ENCODE data around the gene JAKMIP3.
"Not testable (repeated sequence)": the region's sequence is repeated elsewhere in the genome, so short reads cannot be mapped to it uniquely, and the experiment has no call there.

JAKMIP3 gene

GRCh38 chr10:132064771-132065437 is 842 bp upstream of the JAKMIP3 start:
- TF ChIP-seq POLR2A (IDR thresholded peaks at IDR 0.05; ENCODE audit: low read depth, low read length), result no peak
- FAIRE-seq (no peak), DNase-seq (ENCODE audit: insufficient read length, low spot score) (no peak)

GRCh38 chr10:132066186-132066585 is 440 bp downstream of the JAKMIP3 start:
- TF ChIP-seq POLR2A (IDR thresholded peaks at IDR 0.05; ENCODE audit: low read depth, low read length), result no peak
- DNase-seq (ENCODE audit: insufficient read length, low spot score) (no peak), FAIRE-seq (no peak)

DNA sequence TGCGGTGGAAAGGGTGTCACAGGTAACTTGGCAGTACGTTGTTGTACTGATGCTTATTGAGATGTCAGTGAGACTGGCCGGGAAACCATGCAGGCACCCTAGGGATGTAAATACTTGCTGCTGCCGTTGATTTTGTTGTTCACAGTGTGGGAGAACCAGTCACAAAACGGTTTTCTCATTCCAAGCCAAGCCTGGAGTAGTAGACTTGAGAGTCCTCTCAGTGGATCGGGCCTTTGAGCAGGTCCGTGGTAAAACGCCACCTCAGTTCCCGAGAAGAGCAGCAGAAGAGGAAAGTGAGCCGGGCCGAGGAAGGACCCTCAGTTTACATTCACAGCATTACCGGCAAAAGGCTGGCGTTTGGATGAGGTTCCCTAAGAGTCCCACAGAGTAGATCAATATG is 1.1 kb downstream of the JAKMIP3 start:
- no peak for DNase-seq (ENCODE audit: insufficient read length, low spot score)
- TF ChIP-seq POLR2A (IDR thresholded peaks at IDR 0.05; ENCODE audit: low read depth, low read length), result no peak
- FAIRE-seq, result no peak

GRCh38 chr10:132068431-132069121 is 2.8 kb downstream of the JAKMIP3 start:
- DNase-seq (ENCODE audit: insufficient read length, low spot score), result no peak
- no peak for FAIRE-seq
- no peak for TF ChIP-seq POLR2A (IDR thresholded peaks at IDR 0.05; ENCODE audit: low read depth, low read length)

GRCh38 chr10:132069122-132069848 is 3.5 kb downstream of the JAKMIP3 start:
- FAIRE-seq (no peak), DNase-seq (ENCODE audit: insufficient read length, low spot score) (no peak)
- TF ChIP-seq POLR2A (IDR thresholded peaks at IDR 0.05; ENCODE audit: low read depth, low read length), result no peak

DNA sequence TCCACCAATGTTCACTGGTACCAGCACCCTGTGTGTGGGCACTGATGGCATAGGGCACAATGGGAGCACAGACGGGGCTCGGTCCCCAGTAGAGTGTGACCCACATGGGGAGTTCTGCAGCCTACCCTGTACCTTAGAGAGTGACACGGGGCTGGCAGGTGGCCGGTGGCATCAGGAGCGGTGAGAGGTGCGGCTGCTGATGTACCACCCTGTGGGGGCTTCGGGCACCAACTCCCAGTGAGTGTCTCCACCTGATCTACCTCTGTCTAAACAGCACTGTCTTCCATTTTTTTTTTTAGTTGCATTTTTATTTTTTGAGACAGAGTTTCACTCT is 4.1 kb downstream of the JAKMIP3 start:
- FAIRE-seq, result no peak
- DNase-seq (ENCODE audit: insufficient read length, low spot score), result no peak
- TF ChIP-seq POLR2A (IDR thresholded peaks at IDR 0.05; ENCODE audit: low read depth, low read length), result no peak

DNA sequence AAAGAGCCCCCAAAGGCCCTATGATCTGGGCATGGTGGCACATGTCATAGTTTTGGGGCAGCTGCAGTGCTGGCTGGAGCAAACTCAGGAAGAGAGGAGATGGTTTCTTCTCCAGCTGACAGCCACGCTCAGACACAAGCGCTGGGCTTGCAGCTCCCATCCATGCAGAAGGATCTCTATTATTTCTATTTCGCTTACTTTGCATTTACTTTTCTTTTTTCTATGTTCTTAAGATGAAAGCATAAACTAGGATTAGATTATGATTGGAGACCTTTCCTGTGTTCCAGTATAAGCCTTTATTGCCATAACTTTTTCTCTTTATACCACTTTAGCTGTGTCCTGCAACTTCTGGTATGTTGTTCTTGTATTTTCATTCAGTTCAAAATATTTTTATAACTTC is 5.0 kb downstream of the JAKMIP3 start:
- DNase-seq (ENCODE audit: insufficient read length, low spot score) (no peak), FAIRE-seq (no peak)
- TF ChIP-seq POLR2A (IDR thresholded peaks at IDR 0.05; ENCODE audit: low read depth, low read length), result no peak

DNA sequence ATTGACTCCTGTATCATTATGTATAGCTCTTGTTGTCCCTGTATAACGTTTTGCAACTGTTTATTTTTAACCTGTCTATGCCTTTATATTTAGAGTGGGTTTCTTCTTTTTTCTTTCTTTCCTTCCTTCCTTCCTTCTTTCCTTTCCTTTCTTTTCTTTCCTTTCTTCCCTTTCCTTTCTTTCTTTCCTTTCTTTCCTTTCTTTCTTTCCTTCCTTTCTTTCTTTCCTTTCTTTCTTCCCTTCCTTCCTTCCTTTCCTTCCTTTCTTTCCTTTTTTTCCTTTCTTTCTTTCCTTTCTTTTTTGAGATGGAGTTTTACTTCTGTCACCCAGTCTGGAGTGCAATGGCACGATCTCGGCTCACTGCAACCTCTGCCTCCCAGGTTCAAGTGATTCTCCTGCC is 5.9 kb downstream of the JAKMIP3 start:
- DNase-seq (ENCODE audit: insufficient read length, low spot score) (no peak), FAIRE-seq (no peak)
- TF ChIP-seq POLR2A (IDR thresholded peaks at IDR 0.05; ENCODE audit: low read depth, low read length), result no peak

- TF ChIP-seq POLR2A (IDR thresholded peaks at IDR 0.05; ENCODE audit: low read depth, low read length), result no peak
- no peak for FAIRE-seq
- no peak for DNase-seq (ENCODE audit: insufficient read length, low spot score)
Measured at GRCh38 chr10:132075909-132076577, 10.3 kb downstream of the JAKMIP3 start.

DNA sequence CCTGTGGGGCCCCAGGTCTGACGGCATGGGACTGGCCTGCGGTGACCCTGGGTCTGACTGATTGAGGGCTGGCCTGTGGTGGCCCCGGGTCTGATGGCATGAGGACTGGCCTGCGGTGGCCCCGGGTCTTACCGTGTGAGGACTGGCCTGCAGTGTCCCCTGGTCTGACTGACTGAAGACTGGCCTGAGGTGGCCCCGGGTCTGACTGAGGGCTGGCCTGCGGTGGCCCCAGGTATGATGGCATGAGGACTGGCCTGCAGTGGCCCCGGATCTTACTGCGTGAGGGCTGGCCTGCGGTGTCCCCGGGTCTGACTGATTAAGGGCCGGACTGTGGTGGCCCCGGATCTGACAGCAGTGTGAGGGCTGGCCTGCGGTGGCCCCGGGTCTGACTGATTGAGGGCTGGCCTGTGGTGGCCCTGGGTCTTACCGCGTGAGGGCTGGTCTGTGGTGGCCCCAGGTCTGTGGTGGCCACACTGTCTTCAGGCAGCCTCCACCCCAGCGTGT is 10.9 kb downstream of the JAKMIP3 start:
- TF ChIP-seq POLR2A (IDR thresholded peaks at IDR 0.05; ENCODE audit: low read depth, low read length), result no peak
- FAIRE-seq, result no peak

GRCh38 chr10:132077091-132077490 is 11.3 kb downstream of the JAKMIP3 start:
- no peak for TF ChIP-seq POLR2A (IDR thresholded peaks at IDR 0.05; ENCODE audit: low read depth, low read length)
- no peak for DNase-seq (ENCODE audit: insufficient read length, low spot score)
- FAIRE-seq, result no peak

More for the DNA sequence above, 10.9 kb downstream of the JAKMIP3 start:
- DNase-seq (ENCODE audit: insufficient read length, low spot score), result no peak

DNA sequence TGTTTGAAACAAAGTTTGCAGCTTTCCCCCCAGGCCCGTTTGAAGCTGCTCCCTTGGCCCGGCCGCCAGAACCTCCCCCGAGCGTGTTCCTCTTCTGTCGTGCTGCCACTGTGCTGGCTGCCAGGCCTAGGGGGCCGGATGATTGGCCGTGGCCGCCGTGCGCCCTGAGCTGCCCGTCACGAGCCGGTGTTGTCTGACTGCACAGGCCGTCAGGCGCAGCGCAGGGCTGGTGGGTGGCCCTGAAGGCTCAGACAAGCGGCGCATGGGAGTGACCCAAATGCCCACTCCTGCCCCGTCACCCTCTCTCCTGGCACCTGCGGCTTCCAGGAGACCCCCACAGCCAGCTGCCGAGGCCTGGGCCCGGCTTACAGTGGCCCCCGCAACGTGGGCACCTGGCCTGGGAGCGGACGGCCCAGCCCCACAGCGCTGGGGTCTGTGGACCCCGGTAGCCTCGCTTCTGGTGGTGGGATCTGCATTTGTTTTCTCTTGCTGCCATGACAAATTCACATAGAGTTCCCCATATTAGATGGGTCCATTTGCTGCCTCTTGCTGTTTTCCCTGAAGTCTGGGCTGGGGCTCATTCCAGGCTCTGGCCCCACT is 13.1 kb downstream of the JAKMIP3 start:
- no peak for TF ChIP-seq POLR2A (IDR thresholded peaks at IDR 0.05; ENCODE audit: low read depth, low read length)
- DNase-seq (ENCODE audit: insufficient read length, low spot score), result no peak
- no peak for FAIRE-seq

GRCh38 chr10:132084384-132084783 is 18.6 kb downstream of the JAKMIP3 start:
- DNase-seq (ENCODE audit: insufficient read length, low spot score); FAIRE-seq: not testable (repeated sequence)

DNA sequence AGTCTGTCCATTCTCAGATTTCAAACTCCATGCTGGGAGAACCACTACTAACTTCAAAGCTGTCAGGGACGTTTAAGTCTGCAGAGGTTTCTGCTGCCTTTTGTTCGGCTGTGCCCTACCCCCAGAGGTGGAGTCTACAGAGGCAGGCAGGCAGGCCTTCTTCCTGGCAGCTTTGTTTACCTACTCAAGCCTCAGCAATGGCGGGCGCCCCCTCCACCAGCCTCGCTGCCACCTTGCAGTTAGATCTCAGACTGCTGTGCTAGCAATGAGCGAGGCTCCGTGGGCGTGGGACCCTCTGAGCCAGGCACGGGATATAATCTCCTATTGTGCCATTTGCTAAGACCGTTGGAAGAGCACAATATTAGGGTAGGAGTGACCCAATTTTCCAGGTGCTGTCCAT is 27.5 kb downstream of the JAKMIP3 start:
- DNase-seq (ENCODE audit: insufficient read length, low spot score); FAIRE-seq: not testable (repeated sequence)

All from H54 (cell line).